H1 (cell line): ENCODE results near the gene TBC1D2B. TPM values are rescaled to one million over a fixed set of nuclear protein-coding genes. Genes with fewer than 3 reads are reported as not detected.

Source experiments
- CTCF ChIA-PET: fragments of 300-600 bp; sonication (Branson Sonifier 250); formaldehyde crosslinking; loops from one replicate; lab custom pipeline; 2021; ENCODE audit not compliant: partially characterized antibody; lab: Charles Lee
- POLR2A ChIA-PET: fragments of 300-600 bp; sonication (Branson Sonifier 250); formaldehyde crosslinking; loops from one replicate; lab custom pipeline; 2021; ENCODE audit warnings: inconsistent platforms; ENCODE audit not compliant: partially characterized antibody; lab: Charles Lee
- DNase-seq, 2 experiments: peaks; one replicate each; pipeline versions ENCODE4 v3.0.0 to v3.0.0-alpha.2; 2010 to 2022; ENCODE audit warnings: low spot score in 2 of 2, low read depth in 1 of 2, mixed read lengths in 1 of 2
- FAIRE-seq: peaks from 2 replicates; lab custom pipeline; 2011; peaks lifted over from hg19 to GRCh38; lab: Jason Lieb, UNC
- H2AFZ ChIP-seq: 2 replicates; pipeline ENCODE4 v1.8.1; 2012; ENCODE audit warnings: low read length, inconsistent platforms
- H2AK5ac ChIP-seq: 2 replicates; pipeline ENCODE4 v1.6.1; 2013; ENCODE audit warnings: low read depth, low read length
- H2BK120ac ChIP-seq: replicated peaks from 2 replicates; pipeline ENCODE3; 2013; ENCODE audit warnings: low read depth, low read length, inconsistent platforms
- H2BK12ac ChIP-seq: 2 replicates; pipeline ENCODE4 v1.6.1; 2013; ENCODE audit warnings: low read depth, low read length
- H2BK15ac ChIP-seq: 2 replicates; pipeline ENCODE4 v1.6.1; 2013; ENCODE audit warnings: low read length
- H2BK20ac ChIP-seq: 2 replicates; pipeline ENCODE4 v1.6.1; 2013; ENCODE audit warnings: low read length
- H2BK5ac ChIP-seq: 2 replicates; pipeline ENCODE4 v1.6.1; 2013; ENCODE audit warnings: low read depth, low read length
- H3K14ac ChIP-seq: 2 replicates; pipeline ENCODE4 v1.6.1; 2013; ENCODE audit warnings: inconsistent platforms; ENCODE audit not compliant: insufficient read length
- H3K18ac ChIP-seq: 2 replicates; pipeline ENCODE4 v1.6.1; 2013; ENCODE audit warnings: low read length; ENCODE audit errors: extremely low read depth
- H3K23ac ChIP-seq: 2 replicates; pipeline ENCODE4 v1.6.1; 2013; ENCODE audit warnings: inconsistent platforms; ENCODE audit not compliant: insufficient read length
- H3K23me2 ChIP-seq: 2 replicates; pipeline ENCODE4 v1.6.1; 2013; ENCODE audit warnings: low read depth, low read length
- H3K27ac ChIP-seq: 2 replicates; pipeline ENCODE4 v1.6.1; 2011; ENCODE audit warnings: low read depth, low read length, inconsistent platforms
- H3K27me3 ChIP-seq, 4 experiments: replicated peaks in 1 of 4; 1 replicate in 1 of 4; 2 replicates in 3 of 4; pipeline versions ENCODE4 v1.6.1 to v1.8.1; 2011 to 2013; ENCODE audit warnings: low read length in 3 of 4, mild to moderate bottlenecking in 3 of 4, inconsistent platforms in 2 of 4, mixed read lengths in 2 of 4, moderate library complexity in 1 of 4; ENCODE audit not compliant: control insufficient read depth in 3 of 4, insufficient read depth in 3 of 4; ENCODE audit errors: extremely low read depth in 1 of 4
- H3K36me3 ChIP-seq, 4 experiments: 2 replicates each; pipeline versions ENCODE4 v1.6.1 to v1.8.1; 2011 to 2013; ENCODE audit warnings: mild to moderate bottlenecking in 4 of 4, low read length in 3 of 4, moderate library complexity in 2 of 4, control low read depth in 1 of 4, inconsistent platforms in 1 of 4; ENCODE audit not compliant: insufficient read depth in 4 of 4, control insufficient read depth in 2 of 4
- H3K4ac ChIP-seq: replicated peaks from 2 replicates; pipeline ENCODE3; 2013; ENCODE audit warnings: low read length, low read depth, mixed read lengths, inconsistent platforms; ENCODE audit not compliant: insufficient read length
- H3K4me1 ChIP-seq, 4 experiments: replicated peaks in 1 of 4; 1 replicate in 1 of 4; 2 replicates in 3 of 4; pipeline versions ENCODE4 v1.6.1 to v1.8.1; 2011 to 2013; ENCODE audit warnings: low read length in 3 of 4, inconsistent platforms in 2 of 4, mixed read lengths in 1 of 4; ENCODE audit not compliant: insufficient read depth in 4 of 4, control insufficient read depth in 3 of 4
- H3K4me2 ChIP-seq, 2 experiments: 2 replicates each; pipeline versions ENCODE4 v1.6.1 to v1.8.1; 2011 to 2013; ENCODE audit warnings: low read depth in 2 of 2, low read length in 2 of 2, control low read depth in 1 of 2, inconsistent platforms in 1 of 2, mild to moderate bottlenecking in 1 of 2; ENCODE audit not compliant: insufficient read depth in 1 of 2
- H3K4me3 ChIP-seq, 4 experiments: fragments of 200-600, 300-600 bp in 1 of 4; sonication (generic), shearing (Covaris generic), sonication (Bioruptor Twin) in 1 of 4; 2 replicates each; pipeline versions ENCODE4 v1.5.1 to v1.8.1; 2011 to 2016; ENCODE audit warnings: low read length in 4 of 4, low read depth in 3 of 4, control low read depth in 2 of 4, inconsistent platforms in 2 of 4, mild to moderate bottlenecking in 2 of 4, mixed read lengths in 1 of 4, moderate library complexity in 1 of 4; ENCODE audit not compliant: insufficient read depth in 2 of 4; ENCODE audit errors: extremely low read depth in 1 of 4
- H3K56ac ChIP-seq: replicated peaks from 2 replicates; pipeline ENCODE3; 2013; ENCODE audit warnings: low read depth, mild to moderate bottlenecking, mixed read lengths, low read length, inconsistent platforms; ENCODE audit not compliant: insufficient read length
- H3K79me1 ChIP-seq: 2 replicates; pipeline ENCODE4 v1.6.1; 2013; ENCODE audit warnings: low read depth, low read length, control low read depth
- H3K79me2 ChIP-seq, 2 experiments: 2 replicates each; pipeline versions ENCODE4 v1.6.1 to v1.8.1; 2012 to 2013; ENCODE audit warnings: low read length in 2 of 2, mild to moderate bottlenecking in 2 of 2, inconsistent platforms in 1 of 2; ENCODE audit not compliant: insufficient read depth in 2 of 2, control insufficient read depth in 1 of 2
- H3K9ac ChIP-seq, 4 experiments: replicated peaks in 1 of 4; 1 replicate in 1 of 4; 2 replicates in 3 of 4; pipeline versions ENCODE4 v1.6.1 to v1.8.1; 2011 to 2013; ENCODE audit warnings: low read depth in 3 of 4, low read length in 3 of 4, control low read depth in 2 of 4, mild to moderate bottlenecking in 2 of 4, moderate library complexity in 2 of 4, inconsistent platforms in 1 of 4; ENCODE audit errors: extremely low read depth in 1 of 4
- H3K9me3 ChIP-seq, 2 experiments: 2 replicates each; pipeline versions ENCODE4 v1.6.1 to v1.8.1; 2012 to 2013; ENCODE audit warnings: mild to moderate bottlenecking in 2 of 2, moderate library complexity in 2 of 2, control low read depth in 1 of 2, inconsistent platforms in 1 of 2, low read depth in 1 of 2, low read length in 1 of 2, mixed read lengths in 1 of 2; ENCODE audit not compliant: insufficient read depth in 2 of 2
- H4K20me1 ChIP-seq, 2 experiments: replicated peaks in 1 of 2; 2 replicates each; pipeline versions ENCODE3 to v1.8.1; 2011 to 2013; ENCODE audit warnings: inconsistent platforms in 2 of 2, low read length in 2 of 2, mild to moderate bottlenecking in 1 of 2; ENCODE audit not compliant: insufficient read depth in 2 of 2, control insufficient read depth in 1 of 2
- H4K5ac ChIP-seq: 2 replicates; pipeline ENCODE4 v1.6.1; 2013; ENCODE audit warnings: low read length, low read depth, mixed read lengths, inconsistent platforms; ENCODE audit not compliant: insufficient read length
- H4K8ac ChIP-seq: 2 replicates; pipeline ENCODE4 v1.8.0; 2013; ENCODE audit warnings: mild to moderate bottlenecking, moderate library complexity, low read length, inconsistent platforms; ENCODE audit not compliant: insufficient read depth; ENCODE audit errors: extremely low read depth
- H4K91ac ChIP-seq: replicated peaks from 2 replicates; pipeline ENCODE3; 2013; ENCODE audit warnings: low read length, mixed read lengths, inconsistent platforms; ENCODE audit not compliant: insufficient read length
- CTBP2 ChIP-seq: IDR thresholded peaks from 2 replicates; pipeline ENCODE4 v1.7.0; 2011; ENCODE audit warnings: borderline replicate concordance, mild to moderate bottlenecking, moderate library complexity, mixed read lengths, low read length; ENCODE audit not compliant: insufficient read depth, insufficient read length
- E2F6 ChIP-seq: IDR thresholded peaks from 2 replicates; pipeline ENCODE4 v1.6.1; 2012; ENCODE audit warnings: inconsistent platforms
- EZH2 ChIP-seq: fragments of 200-600 bp; sonication (generic); IDR thresholded peaks from 2 replicates; pipeline ENCODE4 v1.7.1; 2012; ENCODE audit warnings: low read depth, mild to moderate bottlenecking, moderate library complexity, low read length, inconsistent platforms; ENCODE audit not compliant: severe bottlenecking
- GTF2F1 ChIP-seq: IDR thresholded peaks from 2 replicates; pipeline ENCODE4 v1.6.1; 2012; ENCODE audit warnings: low read depth, low read length, improper control_type of control experiment, borderline replicate concordance
- NANOG ChIP-seq: IDR thresholded peaks from 2 replicates; pipeline ENCODE4 v1.6.1; 2011; ENCODE audit warnings: low read length, low read depth, mild to moderate bottlenecking, inconsistent platforms; ENCODE audit not compliant: insufficient read depth, poor library complexity, severe bottlenecking
- RAD21 ChIP-seq, 2 experiments: IDR thresholded peaks in 1 of 2; conservative IDR thresholded peaks in 1 of 2; 2 replicates each; pipeline ENCODE4 v1.6.1; 2011; ENCODE audit warnings: low read depth in 2 of 2, low read length in 2 of 2, improper control_type of control experiment in 1 of 2, inconsistent platforms in 1 of 2, mild to moderate bottlenecking in 1 of 2, moderate library complexity in 1 of 2
- SIN3A ChIP-seq, 2 experiments: IDR thresholded peaks in 1 of 2; conservative IDR thresholded peaks in 1 of 2; 2 replicates each; pipeline ENCODE4 v1.6.1; 2011 to 2012; ENCODE audit warnings: low read length in 2 of 2, improper control_type of control experiment in 1 of 2, low read depth in 1 of 2, mild to moderate bottlenecking in 1 of 2
- SP1 ChIP-seq: IDR thresholded peaks from 2 replicates; pipeline ENCODE4 v1.6.1; 2011; ENCODE audit warnings: low read depth, low read length
- SP4 ChIP-seq: IDR thresholded peaks from 2 replicates; pipeline ENCODE4 v1.6.1; 2012; ENCODE audit warnings: low read length, inconsistent platforms
- SRF ChIP-seq: IDR thresholded peaks from 2 replicates; pipeline ENCODE4 v1.6.1; 2011; ENCODE audit warnings: mild to moderate bottlenecking, low read depth, low read length, moderate library complexity
- WGBS, 2 experiments: shearing (Covaris generic) in 1 of 2; methylation state at CpG; one replicate each; pipeline versions ENCODE4 v1.1.6 to v1.1.7; 2013 to 2015; ENCODE audit warnings: low lambda C conversion rate in 2 of 2, mixed read lengths in 2 of 2, inconsistent platforms in 1 of 2, low coverage in 1 of 2, missing lambda C conversion rate in 1 of 2; ENCODE audit not compliant: insufficient replicate concordance in 2 of 2, insufficient coverage in 1 of 2, insufficient read length in 1 of 2; ENCODE audit errors: extremely low coverage in 1 of 2, missing lambda C conversion rate in 1 of 2; 5-methylcytosine and 5-hydroxymethylcytosine counted together
- polyA plus RNA-seq, 7 experiments: library from polyadenylated mRNA; depleted of rRNA in 3 of 7; stranded (reverse) in 5 of 7; unstranded in 2 of 7; fragments of >200 nt in 5 of 7; fragments of 200-250 nt in 2 of 7; gene quantifications; 1 replicate in 5 of 7; 2 replicates in 1 of 7; 4 replicates in 1 of 7; pipeline versions ENCODE4 v1.2.1 to v1.2.3, GENCODE V29; 2011 to 2013; ENCODE audit warnings: missing spikeins in 2 of 7, mixed read lengths in 2 of 7
- total RNA-seq: library from RNA; stranded (reverse); fragmentation: NEBNext Ultra II Directional; extraction: Animal tissue kit (Norgen Biotek cat#: 25700); gene quantifications from 2 replicates; pipeline ENCODE4 v1.2.1, GENCODE V29; 2021
- TF ChIP-seq, protein P1 (sequence below): IDR thresholded peaks from 2 replicates; pipeline ENCODE4 v1.6.1; 2011; ENCODE audit warnings: low read length, improper control_type of control experiment

The TBC1D2B gene
- total and polyA plus RNA-seq, 2 of the 8 experiments (the other 6 are each of a cell fraction or from before 2014, with no cell fraction given) = 11.9 to 19.5 TPM

DNA sequence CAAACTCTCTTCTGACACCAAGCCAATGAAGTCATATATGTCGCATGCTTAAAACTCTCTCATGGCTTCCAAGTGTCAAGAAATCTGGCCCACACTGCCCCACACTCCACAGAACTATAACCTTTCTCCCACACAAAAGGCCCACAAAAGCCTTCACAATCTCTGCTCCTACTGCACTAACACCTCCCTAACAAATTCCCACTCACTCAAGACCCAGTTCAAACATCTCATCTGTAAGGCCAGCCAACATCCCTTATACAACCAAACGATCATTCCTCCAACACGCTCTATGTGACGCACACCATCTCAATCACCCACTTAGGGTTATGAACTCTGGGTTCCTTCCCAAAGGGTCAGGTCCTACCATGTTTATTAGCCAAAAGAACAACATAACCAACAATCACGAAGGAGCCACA lies 13.5 kb downstream of the TBC1D2B start:
- Histone ChIP-seq H3K4me2 (no peak overlapping the region), H3K23ac (no peak overlapping the region), H3K27me3 (no peaks in the 10 kb centered on the region; a peak in 1 of 7 replicates), H3K27ac (no peak overlapping the region), H3K23me2 (no peaks in the 10 kb centered on the region), H4K8ac (no peak overlapping the region), H2AFZ (no peak overlapping the region), H2AK5ac (no peak overlapping the region), H4K91ac (no peak overlapping the region), H3K4me3 (no peak overlapping the region), H4K5ac (no peak overlapping the region), H2BK20ac (no peak overlapping the region), H3K9me3 (no peaks in the 10 kb centered on the region), H3K79me2 (peaks cover 3 to 54% of the 10 kb centered on the region in 2 experiments; a peak in 3 of 4 replicates), H2BK120ac (no peak overlapping the region), H3K36me3 (no peaks in the 10 kb centered on the region), H2BK12ac (no peak overlapping the region), H3K14ac (no peak overlapping the region), H3K79me1 (peaks cover 9% of the 10 kb centered on the region), H3K9ac (no peak overlapping the region; a peak in 1 of 7 replicates), H4K20me1 (peaks cover 0 to 11% of the 10 kb centered on the region in 2 experiments), H3K56ac (no peak overlapping the region), H2BK5ac (no peak overlapping the region), H3K4me1 (peaks cover 8 to 25% (median 19%) of the 10 kb centered on the region in 4 experiments), H3K18ac (no peak overlapping the region), H2BK15ac (no peak overlapping the region), H3K4ac (no peak overlapping the region)
- WGBS, 2 experiments = 89% methylated on average over 5 of the region's 5 CpGs; no CpG with 5 or more reads in 1 of the 2 experiments
- DNase-seq (no peak), FAIRE-seq (no peak)
- ChIA-PET CTCF (interaction anchor here (0.6 kb wide), 1 partner anchor 49 kb away, joined by 3 read pairs; no protein-coding TSS in a partner anchor), POLR2A (no interaction called here)
- TF ChIP-seq GTF2F1 (no peak), SP1 (no peak), RAD21 (IDR thresholded peaks at IDR 0.05 in 1 of 2, conservative IDR thresholded peaks at IDR 0.05 in 1 of 2; ENCODE audit: low read depth in 2 of 2, low read length in 2 of 2) (no peak), SP4 (no peak), E2F6 (no peak), EZH2 (no peak), SRF (no peak), NANOG (no peak), SIN3A (conservative IDR thresholded peaks at IDR 0.05 in 1 of 2, IDR thresholded peaks at IDR 0.05 in 1 of 2; ENCODE audit: low read depth in 1 of 2, low read length in 2 of 2) (no peak), CTBP2 (no peak)
- TF ChIP-seq, protein P1, sequence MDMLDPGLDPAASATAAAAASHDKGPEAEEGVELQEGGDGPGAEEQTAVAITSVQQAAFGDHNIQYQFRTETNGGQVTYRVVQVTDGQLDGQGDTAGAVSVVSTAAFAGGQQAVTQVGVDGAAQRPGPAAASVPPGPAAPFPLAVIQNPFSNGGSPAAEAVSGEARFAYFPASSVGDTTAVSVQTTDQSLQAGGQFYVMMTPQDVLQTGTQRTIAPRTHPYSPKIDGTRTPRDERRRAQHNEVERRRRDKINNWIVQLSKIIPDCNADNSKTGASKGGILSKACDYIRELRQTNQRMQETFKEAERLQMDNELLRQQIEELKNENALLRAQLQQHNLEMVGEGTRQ = no peak
